Measurements from ENCODE around the gene TBC1D10B.

Gene TBC1D10B

DNA sequence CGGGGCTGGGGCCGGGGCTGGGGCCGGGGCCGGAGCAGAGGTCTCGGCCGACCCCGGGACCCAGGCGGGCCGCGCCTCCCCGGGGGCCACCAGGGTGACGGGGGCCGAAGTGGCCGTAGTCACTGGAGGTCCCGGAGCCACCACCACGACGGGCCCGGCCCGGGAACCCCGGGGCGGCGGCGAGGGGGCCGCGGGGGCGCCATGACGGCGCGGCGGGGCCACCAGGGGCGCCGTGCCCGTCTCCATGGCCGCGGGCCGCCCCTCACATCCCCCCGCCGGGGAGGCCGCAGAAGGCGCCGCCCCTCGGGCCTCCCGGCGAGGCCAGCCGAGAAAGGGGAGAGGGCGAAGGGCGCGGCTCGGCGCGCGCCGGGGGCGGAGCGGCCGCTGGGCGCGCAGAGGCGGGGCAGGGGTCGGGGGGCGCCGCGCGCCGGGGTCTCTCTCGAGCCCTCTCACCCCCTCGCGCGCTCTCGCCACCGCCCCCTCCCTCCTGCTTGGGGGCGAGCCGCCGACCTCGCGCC, 297 bp downstream of the TBC1D10B start:
- no CpG with 5 or more reads among the region's 76 CpGs for WGBS (ENCODE audit: insufficient coverage, insufficient read length)
- no peaks in the 10 kb centered on the region for H3K36me3 ChIP-seq (ENCODE audit: control insufficient read depth, insufficient read depth, low read length)
- H3K4me1 ChIP-seq (ENCODE audit: control insufficient read depth, insufficient read depth, low read length), result peaks cover 7% of the 10 kb centered on the region
- peak overlapping the region; percentile 77 for H3K4me3 ChIP-seq (ENCODE audit: low read length)
- H3K9me3 ChIP-seq (ENCODE audit: control insufficient read depth, insufficient read depth, low read length), result no peaks in the 10 kb centered on the region
- no peaks in the 10 kb centered on the region for H3K27me3 ChIP-seq (ENCODE audit: control insufficient read depth, insufficient read depth, low read length)
- DNase-seq (ENCODE audit: low read depth, low spot score), result no peak
- no peak overlapping the region for H3K27ac ChIP-seq (ENCODE audit: low read length)

- peaks cover 7% of the 10 kb centered on the region for H3K4me1 ChIP-seq (ENCODE audit: control insufficient read depth, insufficient read depth, low read length)
- H3K4me3 ChIP-seq (ENCODE audit: low read length), result peak overlapping the region; percentile 77
- WGBS (ENCODE audit: insufficient coverage, insufficient read length), result no CpG with 5 or more reads among the region's 45 CpGs
- DNase-seq (ENCODE audit: low read depth, low spot score), result no peak
- no peaks in the 10 kb centered on the region for H3K36me3 ChIP-seq (ENCODE audit: control insufficient read depth, insufficient read depth, low read length)
- H3K27me3 ChIP-seq (ENCODE audit: control insufficient read depth, insufficient read depth, low read length), result no peaks in the 10 kb centered on the region
- H3K9me3 ChIP-seq (ENCODE audit: control insufficient read depth, insufficient read depth, low read length), result no peaks in the 10 kb centered on the region
- no peak overlapping the region for H3K27ac ChIP-seq (ENCODE audit: low read length)
These were observed 980 bp downstream of the TBC1D10B start for GRCh38 chr16:30369091-30369937.

DNA sequence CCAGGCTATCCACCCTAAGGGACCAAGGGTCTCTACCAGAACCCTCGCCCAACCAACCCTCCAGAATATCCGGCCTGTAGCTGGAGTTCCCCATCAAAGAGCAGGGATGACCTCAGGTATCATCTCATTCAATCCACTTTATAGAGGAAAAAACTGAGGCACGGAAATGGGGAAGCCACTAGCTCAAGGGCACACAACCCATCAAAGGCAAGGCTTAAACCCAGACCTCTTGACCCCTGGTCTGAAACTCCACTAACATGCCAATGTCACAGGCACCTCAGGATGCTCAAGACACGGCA, 1.6 kb downstream of the TBC1D10B start:
- WGBS (ENCODE audit: insufficient coverage, insufficient read length), result no CpG with 5 or more reads among the region's 4 CpGs
- Histone ChIP-seq H3K9me3 (ENCODE audit: control insufficient read depth, insufficient read depth, low read length) (no peaks in the 10 kb centered on the region), H3K27me3 (ENCODE audit: control insufficient read depth, insufficient read depth, low read length) (no peaks in the 10 kb centered on the region), H3K4me1 (ENCODE audit: control insufficient read depth, insufficient read depth, low read length) (peaks cover 7% of the 10 kb centered on the region), H3K4me3 (ENCODE audit: low read length) (no peak overlapping the region), H3K36me3 (ENCODE audit: control insufficient read depth, insufficient read depth, low read length) (no peaks in the 10 kb centered on the region), H3K27ac (ENCODE audit: low read length) (no peak overlapping the region)
- no peak for DNase-seq (ENCODE audit: low read depth, low spot score)

DNA sequence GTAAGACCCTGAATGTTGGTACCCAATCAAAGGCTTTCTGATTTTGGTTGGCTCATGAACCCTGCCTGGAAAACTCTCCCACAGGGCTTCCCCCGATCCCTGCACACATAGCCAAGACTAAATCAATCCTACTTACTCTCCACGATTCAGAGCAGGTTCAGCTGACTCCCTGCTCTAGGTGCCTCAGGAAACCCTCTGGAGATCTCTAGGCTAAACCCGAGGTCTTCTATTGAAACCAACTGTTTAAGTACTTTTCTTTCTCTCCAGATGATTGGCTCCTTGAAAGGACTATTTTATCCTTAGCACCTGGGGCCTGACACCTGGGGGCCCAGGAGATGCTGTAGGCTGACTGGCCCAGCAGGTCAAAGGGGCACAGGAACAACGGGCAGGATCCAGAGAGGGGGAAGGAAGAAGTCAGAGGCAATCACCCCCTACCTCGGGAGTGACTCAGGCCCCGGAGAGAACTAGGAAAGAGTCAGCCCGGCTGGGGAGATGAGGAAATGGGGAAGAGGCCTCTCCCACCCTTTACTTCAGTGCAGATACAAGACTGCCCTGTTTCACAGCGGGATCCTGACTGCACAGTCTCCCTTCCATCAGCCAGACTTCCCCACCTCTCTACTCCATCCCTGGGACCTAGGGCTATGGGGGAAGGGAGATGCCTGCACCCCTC, 2.0 kb downstream of the TBC1D10B start:
- Histone ChIP-seq H3K9me3 (ENCODE audit: control insufficient read depth, insufficient read depth, low read length) (no peaks in the 10 kb centered on the region), H3K4me1 (ENCODE audit: control insufficient read depth, insufficient read depth, low read length) (peaks cover 7% of the 10 kb centered on the region), H3K27ac (ENCODE audit: low read length) (no peak overlapping the region), H3K36me3 (ENCODE audit: control insufficient read depth, insufficient read depth, low read length) (no peaks in the 10 kb centered on the region), H3K4me3 (ENCODE audit: low read length) (no peak overlapping the region), H3K27me3 (ENCODE audit: control insufficient read depth, insufficient read depth, low read length) (no peaks in the 10 kb centered on the region)
- WGBS (ENCODE audit: insufficient coverage, insufficient read length), result no CpG with 5 or more reads among the region's 8 CpGs
- no peak for DNase-seq (ENCODE audit: low read depth, low spot score)

GRCh38 chr16:30367349-30368009, 2.8 kb downstream of the TBC1D10B start:
- DNase-seq (ENCODE audit: low read depth, low spot score), result no peak
- H3K9me3 ChIP-seq (ENCODE audit: control insufficient read depth, insufficient read depth, low read length), result no peaks in the 10 kb centered on the region
- no peaks in the 10 kb centered on the region for H3K36me3 ChIP-seq (ENCODE audit: control insufficient read depth, insufficient read depth, low read length)
- H3K4me3 ChIP-seq (ENCODE audit: low read length), result no peak overlapping the region
- no peak overlapping the region for H3K27ac ChIP-seq (ENCODE audit: low read length)
- WGBS (ENCODE audit: insufficient coverage, insufficient read length), result no CpG with 5 or more reads among the region's 10 CpGs
- no peaks in the 10 kb centered on the region for H3K27me3 ChIP-seq (ENCODE audit: control insufficient read depth, insufficient read depth, low read length)
- H3K4me1 ChIP-seq (ENCODE audit: control insufficient read depth, insufficient read depth, low read length), result peaks cover 7% of the 10 kb centered on the region

DNA sequence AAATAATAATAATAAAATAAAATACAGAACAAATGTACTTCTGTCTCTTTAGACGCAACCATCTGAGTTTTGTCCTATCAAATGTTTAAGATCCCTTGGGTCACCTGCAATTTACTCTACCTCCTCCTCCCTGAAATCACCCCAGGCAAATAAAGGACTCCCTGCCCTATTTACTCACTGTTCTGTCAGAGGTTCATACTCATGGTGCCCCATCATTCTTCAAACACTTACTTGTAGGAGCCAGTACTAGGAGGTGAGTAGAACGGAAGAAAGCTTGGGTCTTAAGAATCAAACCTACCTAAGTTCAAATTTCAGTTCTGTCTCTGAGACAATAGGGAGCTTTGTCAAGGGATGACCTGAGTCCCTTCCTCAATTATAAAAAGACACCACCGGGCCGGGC, 3.8 kb downstream of the TBC1D10B start:
- no peak for DNase-seq (ENCODE audit: low read depth, low spot score)
- H3K27me3 ChIP-seq (ENCODE audit: control insufficient read depth, insufficient read depth, low read length), result no peaks in the 10 kb centered on the region
- WGBS (ENCODE audit: insufficient coverage, insufficient read length), result no CpG with 5 or more reads among the region's 4 CpGs
- no peak overlapping the region for H3K4me3 ChIP-seq (ENCODE audit: low read length)
- H3K27ac ChIP-seq (ENCODE audit: low read length), result no peak overlapping the region
- H3K4me1 ChIP-seq (ENCODE audit: control insufficient read depth, insufficient read depth, low read length), result peaks cover 7% of the 10 kb centered on the region
- no peaks in the 10 kb centered on the region for H3K9me3 ChIP-seq (ENCODE audit: control insufficient read depth, insufficient read depth, low read length)
- no peaks in the 10 kb centered on the region for H3K36me3 ChIP-seq (ENCODE audit: control insufficient read depth, insufficient read depth, low read length)

- H3K4me1 ChIP-seq (ENCODE audit: control insufficient read depth, insufficient read depth, low read length), result peaks cover 7% of the 10 kb centered on the region
- no peak overlapping the region for H3K27ac ChIP-seq (ENCODE audit: low read length)
- no CpG with 5 or more reads among the region's 10 CpGs for WGBS (ENCODE audit: insufficient coverage, insufficient read length)
- H3K4me3 ChIP-seq (ENCODE audit: low read length), result no peak overlapping the region
- no peaks in the 10 kb centered on the region for H3K36me3 ChIP-seq (ENCODE audit: control insufficient read depth, insufficient read depth, low read length)
- no peaks in the 10 kb centered on the region for H3K27me3 ChIP-seq (ENCODE audit: control insufficient read depth, insufficient read depth, low read length)
- H3K9me3 ChIP-seq (ENCODE audit: control insufficient read depth, insufficient read depth, low read length), result no peaks in the 10 kb centered on the region
- no peak for DNase-seq (ENCODE audit: low read depth, low spot score)
These were observed 5.1 kb downstream of the TBC1D10B start for GRCh38 chr16:30365200-30365599.

- no CpG with 5 or more reads among the region's 7 CpGs for WGBS (ENCODE audit: insufficient coverage, insufficient read length)
- Histone ChIP-seq H3K27me3 (ENCODE audit: control insufficient read depth, insufficient read depth, low read length) (no peaks in the 10 kb centered on the region), H3K36me3 (ENCODE audit: control insufficient read depth, insufficient read depth, low read length) (peaks cover 12% of the 10 kb centered on the region; the same call in 1 of the 2 replicates), H3K9me3 (ENCODE audit: control insufficient read depth, insufficient read depth, low read length) (no peaks in the 10 kb centered on the region), H3K4me3 (ENCODE audit: low read length) (no peak overlapping the region), H3K4me1 (ENCODE audit: control insufficient read depth, insufficient read depth, low read length) (no peaks in the 10 kb centered on the region), H3K27ac (ENCODE audit: low read length) (no peak overlapping the region)
- no peak for DNase-seq (ENCODE audit: low read depth, low spot score)
These were observed 9.1 kb downstream of the TBC1D10B start for GRCh38 chr16:30361180-30361579.

DNA sequence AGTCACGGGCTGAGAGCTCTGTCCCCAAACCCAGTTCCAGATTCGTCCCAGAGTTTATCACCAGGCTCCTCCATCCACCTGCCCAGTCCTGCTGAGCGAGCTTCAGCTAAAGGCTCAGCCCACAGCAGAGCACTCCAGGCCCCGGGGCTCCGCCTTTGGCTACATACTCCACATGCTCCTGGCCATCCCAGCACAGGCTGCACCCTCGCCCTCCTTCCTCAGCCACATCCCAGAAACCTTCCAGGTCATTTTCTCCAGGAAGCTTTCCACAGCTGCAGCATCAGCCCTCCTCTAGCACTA, 10.5 kb downstream of the TBC1D10B start:
- peaks cover 12% of the 10 kb centered on the region; the same call in 1 of the 2 replicates for H3K36me3 ChIP-seq (ENCODE audit: control insufficient read depth, insufficient read depth, low read length)
- H3K9me3 ChIP-seq (ENCODE audit: control insufficient read depth, insufficient read depth, low read length), result no peaks in the 10 kb centered on the region
- H3K27ac ChIP-seq (ENCODE audit: low read length), result no peak overlapping the region
- no CpG with 5 or more reads among the region's 6 CpGs for WGBS (ENCODE audit: insufficient coverage, insufficient read length)
- no peak for DNase-seq (ENCODE audit: low read depth, low spot score)
- no peak overlapping the region for H3K4me3 ChIP-seq (ENCODE audit: low read length)
- no peaks in the 10 kb centered on the region for H3K27me3 ChIP-seq (ENCODE audit: control insufficient read depth, insufficient read depth, low read length)
- no peaks in the 10 kb centered on the region for H3K4me1 ChIP-seq (ENCODE audit: control insufficient read depth, insufficient read depth, low read length)

GRCh38 chr16:30358990-30359870, 11.1 kb downstream of the TBC1D10B start:
- no peaks in the 10 kb centered on the region for H3K9me3 ChIP-seq (ENCODE audit: control insufficient read depth, insufficient read depth, low read length)
- no CpG with 5 or more reads among the region's 28 CpGs for WGBS (ENCODE audit: insufficient coverage, insufficient read length)
- DNase-seq (ENCODE audit: low read depth, low spot score), result no peak
- no peaks in the 10 kb centered on the region for H3K27me3 ChIP-seq (ENCODE audit: control insufficient read depth, insufficient read depth, low read length)
- H3K36me3 ChIP-seq (ENCODE audit: control insufficient read depth, insufficient read depth, low read length), result peaks cover 12% of the 10 kb centered on the region; the same call in 1 of the 2 replicates
- H3K27ac ChIP-seq (ENCODE audit: low read length), result no peak overlapping the region
- no peaks in the 10 kb centered on the region for H3K4me1 ChIP-seq (ENCODE audit: control insufficient read depth, insufficient read depth, low read length)
- H3K4me3 ChIP-seq (ENCODE audit: low read length), result no peak overlapping the region
